ENCODE measurements around the gene PARD6B. TPM values are rescaled to one million over a fixed set of nuclear protein-coding genes. Genes with fewer than 3 reads are reported as not detected.
"Not testable (repeated sequence)": the region's sequence is repeated elsewhere in the genome, so short reads cannot be mapped to it uniquely, and the experiment has no call there.

The PARD6B gene
- total and polyA plus RNA-seq, 4 donors = 0.92 to 2.6 (median 1.6) TPM

DNA sequence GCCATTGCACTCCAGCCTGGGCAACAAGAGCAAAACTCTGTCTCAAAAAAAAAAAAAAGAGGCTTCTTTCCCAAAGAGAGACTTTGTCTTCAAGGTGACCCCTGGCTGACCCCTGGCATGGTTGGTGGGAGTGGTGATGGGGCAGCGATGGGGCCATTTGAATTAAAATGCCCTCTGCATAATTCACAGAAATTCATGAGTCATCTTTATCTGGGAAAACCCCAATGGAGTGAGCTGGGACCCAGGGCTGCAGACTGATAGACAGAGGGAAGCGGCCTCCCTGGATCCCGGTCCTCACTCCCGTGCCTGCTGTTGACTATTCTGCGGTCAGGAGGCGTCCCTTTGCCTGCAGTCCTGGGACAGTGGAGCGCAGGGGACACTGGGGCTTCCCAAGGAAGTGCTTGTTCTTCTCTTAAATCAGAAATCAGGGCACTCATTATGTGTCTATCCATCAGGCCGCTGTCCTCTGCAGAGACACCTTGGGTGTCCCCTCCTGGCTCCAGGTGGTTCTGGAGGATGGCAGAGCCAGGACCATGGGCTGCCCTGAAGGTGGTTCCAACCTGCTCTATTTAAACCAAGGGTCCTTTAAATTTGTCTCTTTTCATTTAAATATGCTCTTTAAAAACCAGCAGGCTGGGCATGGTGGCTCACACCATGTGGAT is 40.2 kb downstream of the PARD6B start:
- H3K4me3 ChIP-seq (ENCODE audit: low read length in 2 of 2); H3K36me3 ChIP-seq (ENCODE audit: control insufficient read depth in 1 of 2, insufficient read depth in 2 of 2, low read length in 1 of 2); H3K4me1 ChIP-seq (ENCODE audit: control insufficient read depth in 1 of 2, insufficient read depth in 2 of 2, low read length in 2 of 2); ATAC-seq (ENCODE audit: low FRiP score); intact Hi-C loops (cut with DNase I); H3K9me3 ChIP-seq (ENCODE audit: control insufficient read depth, low read length); H3K27ac ChIP-seq (ENCODE audit: low read depth in 1 of 2, low read length in 2 of 2); H3K27me3 ChIP-seq (ENCODE audit: control insufficient read depth in 1 of 2, insufficient read depth in 2 of 2, low read length in 1 of 2): not testable (repeated sequence)
- 85 to 89% methylated on average over 4 to 5 of the region's 8 CpGs for WGBS, 2 donors
- DNase-seq = peak in 1 of 2 donors; percentile 36

DNA sequence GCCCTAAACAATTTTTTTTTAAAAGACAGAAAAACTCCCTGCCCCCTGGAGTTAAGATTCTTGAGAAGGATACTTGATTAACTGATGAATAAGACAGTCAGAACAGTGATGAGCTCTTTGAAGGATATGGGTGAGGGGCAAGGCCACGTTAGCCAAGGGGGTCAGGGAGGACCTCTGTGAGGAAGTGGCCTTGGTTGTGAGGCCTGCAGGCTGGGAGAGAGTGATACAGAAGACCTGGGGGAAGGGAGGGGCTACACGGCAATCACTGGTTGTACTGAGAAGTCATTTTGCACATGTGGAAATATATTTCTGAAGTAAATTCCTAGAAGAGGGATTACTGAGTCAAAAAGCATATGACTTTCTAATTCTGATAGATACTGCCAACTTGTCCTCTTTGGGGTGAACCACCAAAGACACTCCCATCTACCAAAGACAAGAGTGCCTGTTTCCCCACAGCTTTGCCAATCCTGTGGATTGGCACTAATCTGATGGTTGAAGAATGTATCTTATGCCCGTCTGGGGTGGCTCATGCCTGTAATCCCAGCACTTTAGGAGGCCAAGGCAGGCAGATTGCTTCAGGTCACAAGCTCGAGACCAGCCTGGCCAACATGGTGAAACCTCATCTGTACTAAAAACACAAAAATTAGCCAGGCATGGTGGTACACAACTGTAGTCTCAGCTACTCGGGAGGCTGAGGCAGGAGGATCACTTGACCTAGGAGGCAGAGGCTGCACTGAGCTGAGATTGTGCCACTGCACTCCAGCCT is 41.2 kb downstream of the PARD6B start:
- Histone ChIP-seq H3K27ac (ENCODE audit: low read depth in 1 of 2, low read length in 2 of 2) (no peak overlapping the region), H3K4me3 (ENCODE audit: low read length in 2 of 2) (no peak overlapping the region), H3K4me1 (ENCODE audit: control insufficient read depth in 1 of 2, insufficient read depth in 2 of 2, low read length in 2 of 2) (no peaks in the 10 kb centered on the region), H3K36me3 (ENCODE audit: control insufficient read depth in 1 of 2, insufficient read depth in 2 of 2, low read length in 1 of 2) (no peaks in the 10 kb centered on the region), H3K27me3 (ENCODE audit: control insufficient read depth in 1 of 2, insufficient read depth in 2 of 2, low read length in 1 of 2) (no peaks in the 10 kb centered on the region), H3K9me3 (ENCODE audit: control insufficient read depth, low read length) (no peaks in the 10 kb centered on the region)
- ATAC-seq (ENCODE audit: low FRiP score) (no peak), DNase-seq (peak in 1 of 2 donors; percentile 28)
- intact Hi-C loops (cut with DNase I) = no loop called here
- WGBS, 2 donors = 84 to 85% methylated on average over 5 of the region's 5 CpGs

DNA sequence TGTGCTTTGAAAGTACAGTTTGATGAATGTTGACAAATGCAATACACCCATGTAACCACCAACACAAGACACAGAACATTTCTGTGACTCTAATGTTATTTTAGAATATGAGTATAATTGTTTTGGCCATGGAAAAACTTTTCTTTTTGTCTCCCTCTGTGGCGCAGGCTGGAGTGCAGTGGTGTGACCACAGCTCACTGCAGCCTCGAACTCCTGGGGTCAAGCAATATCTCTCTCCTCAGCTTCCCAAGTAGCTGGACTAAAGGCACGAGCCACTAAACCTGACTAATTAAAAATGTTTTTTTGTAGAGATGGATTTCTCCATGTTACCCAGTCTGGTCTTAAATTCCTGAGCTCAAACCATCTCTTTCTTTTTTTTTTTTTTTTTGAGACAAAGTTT is 43.1 kb downstream of the PARD6B start:
- DNase-seq (peak in 1 of 2 donors; percentile 2), ATAC-seq (ENCODE audit: low FRiP score) (no peak)
- Histone ChIP-seq H3K27me3 (ENCODE audit: control insufficient read depth in 1 of 2, insufficient read depth in 2 of 2, low read length in 1 of 2) (no peaks in the 10 kb centered on the region), H3K4me3 (ENCODE audit: low read length in 2 of 2) (no peak overlapping the region), H3K27ac (ENCODE audit: low read depth in 1 of 2, low read length in 2 of 2) (no peak overlapping the region), H3K36me3 (ENCODE audit: control insufficient read depth in 1 of 2, insufficient read depth in 2 of 2, low read length in 1 of 2) (no peaks in the 10 kb centered on the region), H3K4me1 (ENCODE audit: control insufficient read depth in 1 of 2, insufficient read depth in 2 of 2, low read length in 2 of 2) (no peaks in the 10 kb centered on the region), H3K9me3 (ENCODE audit: control insufficient read depth, low read length) (no peaks in the 10 kb centered on the region)
- 48 to 49% methylated on average over 3 of the region's 3 CpGs for WGBS, 2 donors
- intact Hi-C loops (cut with DNase I) = no loop called here

DNA sequence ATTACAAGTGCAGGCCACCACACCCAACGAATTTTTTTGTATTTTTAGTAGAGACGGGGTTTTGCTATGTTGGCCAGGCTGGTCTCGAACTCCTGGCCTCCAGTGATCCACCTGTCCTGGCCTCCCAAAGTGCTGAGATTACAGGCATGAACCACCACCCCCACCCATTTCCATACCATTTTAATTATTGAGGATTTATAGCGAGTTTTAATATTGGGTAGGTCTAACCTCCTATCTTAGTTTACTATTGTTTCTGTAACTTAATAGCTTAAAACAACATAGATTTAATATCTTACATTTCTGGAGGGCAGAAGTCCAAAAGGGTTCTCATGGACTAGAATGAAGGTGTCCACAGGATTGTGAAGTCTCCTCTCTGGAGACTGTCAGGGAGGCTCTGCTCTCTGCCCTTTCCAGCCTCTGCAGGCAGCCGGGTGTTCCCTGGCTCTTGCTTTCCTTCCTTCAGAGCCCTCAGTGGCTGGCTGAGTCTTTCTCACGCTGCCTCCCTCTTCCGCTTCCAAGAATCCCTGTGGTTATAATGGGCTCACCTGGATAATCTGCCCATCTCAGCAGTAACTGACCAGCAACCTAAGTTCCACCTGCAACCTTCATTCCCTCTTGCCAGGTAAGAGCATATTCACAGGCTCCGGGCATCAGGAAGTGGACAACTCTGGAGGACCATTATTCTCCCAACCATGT is 44.9 kb downstream of the PARD6B start:
- no peaks in the 10 kb centered on the region for H3K4me1 ChIP-seq (ENCODE audit: control insufficient read depth in 1 of 2, insufficient read depth in 2 of 2, low read length in 2 of 2)
- DNase-seq = peak in 1 of 2 donors; percentile 26
- no peaks in the 10 kb centered on the region for H3K27me3 ChIP-seq (ENCODE audit: control insufficient read depth in 1 of 2, insufficient read depth in 2 of 2, low read length in 1 of 2)
- intact Hi-C loops (cut with DNase I) = no loop called here
- H3K9me3 ChIP-seq (ENCODE audit: control insufficient read depth, low read length) = no peaks in the 10 kb centered on the region
- H3K36me3 ChIP-seq (ENCODE audit: control insufficient read depth in 1 of 2, insufficient read depth in 2 of 2, low read length in 1 of 2) = no peaks in the 10 kb centered on the region
- no peak for ATAC-seq (ENCODE audit: low FRiP score)
- 55 to 67% methylated on average over 8 of the region's 8 CpGs for WGBS, 2 donors
- no peak overlapping the region for H3K4me3 ChIP-seq (ENCODE audit: low read length in 2 of 2)
- H3K27ac ChIP-seq (ENCODE audit: low read depth in 1 of 2, low read length in 2 of 2) = no peak overlapping the region

DNA sequence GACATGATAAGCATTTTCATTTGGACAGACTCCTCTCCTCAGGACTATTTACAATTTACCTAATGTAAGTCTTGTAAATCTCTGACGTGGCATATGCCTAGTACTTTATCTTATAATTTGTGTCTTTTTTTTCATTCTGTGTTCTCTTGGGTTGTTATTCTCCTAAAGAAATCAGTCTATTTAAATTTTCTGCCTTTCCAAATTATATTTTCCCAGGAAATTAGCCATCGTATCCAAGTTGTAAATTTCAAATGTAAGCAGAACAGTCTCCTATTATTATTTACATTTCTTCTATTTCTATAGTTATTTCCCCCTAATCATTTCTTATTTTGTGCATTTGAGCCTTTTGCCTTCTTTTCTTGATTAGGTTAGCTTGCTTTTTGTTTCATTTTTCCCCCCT is 46.0 kb downstream of the PARD6B start:
- H3K27ac ChIP-seq (ENCODE audit: low read depth in 1 of 2, low read length in 2 of 2) = no peak overlapping the region
- H3K36me3 ChIP-seq (ENCODE audit: control insufficient read depth in 1 of 2, insufficient read depth in 2 of 2, low read length in 1 of 2) = no peaks in the 10 kb centered on the region
- intact Hi-C loops (cut with DNase I) = no loop called here
- ATAC-seq (ENCODE audit: low FRiP score) (no peak), DNase-seq (no peak)
- H3K4me1 ChIP-seq (ENCODE audit: control insufficient read depth in 1 of 2, insufficient read depth in 2 of 2, low read length in 2 of 2) = no peaks in the 10 kb centered on the region
- no peak overlapping the region for H3K4me3 ChIP-seq (ENCODE audit: low read length in 2 of 2)
- H3K27me3 ChIP-seq (ENCODE audit: control insufficient read depth in 1 of 2, insufficient read depth in 2 of 2, low read length in 1 of 2) = no peaks in the 10 kb centered on the region
- H3K9me3 ChIP-seq (ENCODE audit: control insufficient read depth, low read length) = no peaks in the 10 kb centered on the region
- 34 to 42% methylated on average over 2 of the region's 2 CpGs for WGBS, 2 donors

DNA sequence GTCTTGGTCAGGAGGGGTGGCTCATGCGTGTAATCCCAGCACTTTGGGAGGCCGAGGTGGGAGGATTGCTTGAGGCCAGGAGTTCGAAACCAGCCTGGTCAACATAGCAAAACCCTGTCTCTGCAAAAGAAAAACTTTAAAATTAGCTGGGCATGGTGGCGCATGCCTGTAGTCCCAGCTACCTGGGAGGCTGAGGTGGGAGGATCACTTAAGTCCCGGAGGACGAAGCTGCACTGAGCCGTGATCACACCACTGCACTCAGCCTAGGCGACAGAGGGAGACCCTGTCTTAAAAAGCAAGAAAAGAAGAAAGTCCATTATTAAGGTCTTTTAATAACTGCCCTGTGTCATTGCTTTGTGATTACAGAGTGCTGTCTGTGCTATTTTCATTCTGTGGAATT is 47.6 kb downstream of the PARD6B start:
- WGBS, 2 donors = 89 to 90% methylated on average over 8 of the region's 8 CpGs
- H3K36me3 ChIP-seq (ENCODE audit: control insufficient read depth in 1 of 2, insufficient read depth in 2 of 2, low read length in 1 of 2); intact Hi-C loops (cut with DNase I): not testable (repeated sequence)

DNA sequence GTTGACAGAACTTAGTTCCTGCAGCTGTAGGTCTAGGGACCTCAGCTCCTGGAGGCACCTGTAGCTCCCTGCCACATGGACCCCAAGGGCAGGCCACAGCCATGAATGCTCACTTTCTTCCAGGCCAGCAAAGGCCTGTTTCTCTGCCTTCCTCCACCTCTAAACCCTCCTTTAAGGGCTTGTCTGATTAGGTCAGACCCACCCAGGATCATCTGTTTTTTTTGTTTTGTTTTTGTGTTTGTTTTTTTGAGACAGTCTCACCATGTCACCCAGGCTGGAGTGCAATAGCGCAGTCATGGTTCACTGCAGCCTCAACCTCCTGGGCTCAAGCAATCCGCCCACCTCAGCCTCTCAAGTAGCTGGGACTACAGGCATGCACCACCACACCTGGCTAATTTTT is 52.0 kb downstream of the PARD6B start:
- Histone ChIP-seq H3K27me3 (ENCODE audit: control insufficient read depth in 1 of 2, insufficient read depth in 2 of 2, low read length in 1 of 2) (no peaks in the 10 kb centered on the region), H3K4me3 (ENCODE audit: low read length in 2 of 2) (no peak overlapping the region), H3K36me3 (ENCODE audit: control insufficient read depth in 1 of 2, insufficient read depth in 2 of 2, low read length in 1 of 2) (no peaks in the 10 kb centered on the region), H3K27ac (ENCODE audit: low read depth in 1 of 2, low read length in 2 of 2) (no peak overlapping the region), H3K9me3 (ENCODE audit: control insufficient read depth, low read length) (no peaks in the 10 kb centered on the region), H3K4me1 (ENCODE audit: control insufficient read depth in 1 of 2, insufficient read depth in 2 of 2, low read length in 2 of 2) (no peaks in the 10 kb centered on the region)
- DNase-seq (no peak), ATAC-seq (ENCODE audit: low FRiP score) (no peak)
- WGBS, 2 donors = 90 to 95% methylated on average over 2 of the region's 2 CpGs
- intact Hi-C loops (cut with DNase I) = no loop called here

More for the DNA sequence above, 47.6 kb downstream of the PARD6B start:
- H3K9me3 ChIP-seq (ENCODE audit: control insufficient read depth, low read length); H3K27ac ChIP-seq (ENCODE audit: low read depth in 1 of 2, low read length in 2 of 2); H3K4me1 ChIP-seq (ENCODE audit: control insufficient read depth in 1 of 2, insufficient read depth in 2 of 2, low read length in 2 of 2); H3K27me3 ChIP-seq (ENCODE audit: control insufficient read depth in 1 of 2, insufficient read depth in 2 of 2, low read length in 1 of 2); ATAC-seq (ENCODE audit: low FRiP score); H3K4me3 ChIP-seq (ENCODE audit: low read length in 2 of 2): not testable (repeated sequence)
- DNase-seq = peak in 1 of 2 donors; percentile 21

DNA sequence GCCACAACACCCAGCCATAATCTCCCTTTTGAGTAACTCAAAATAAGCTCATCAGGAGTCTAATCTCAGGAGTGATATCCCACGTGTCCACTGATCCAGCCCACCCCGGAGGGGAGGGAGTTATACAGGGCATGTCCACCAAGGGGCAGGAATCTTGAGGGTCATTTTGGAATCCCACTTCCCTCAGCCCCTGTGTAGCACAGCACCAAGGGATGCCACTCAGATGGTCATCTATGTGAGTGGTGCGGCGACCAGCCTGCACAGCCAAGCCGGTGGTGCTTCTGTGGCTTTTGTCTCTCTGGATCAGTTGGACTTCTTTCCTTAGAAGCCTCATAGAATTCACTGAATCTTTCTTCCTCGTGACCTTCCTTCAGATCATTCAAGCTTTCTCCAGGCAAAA is 52.5 kb downstream of the PARD6B start:
- intact Hi-C loops (cut with DNase I) = no loop called here
- no peaks in the 10 kb centered on the region for H3K4me1 ChIP-seq (ENCODE audit: control insufficient read depth in 1 of 2, insufficient read depth in 2 of 2, low read length in 2 of 2)
- WGBS, 2 donors = 70 to 89% methylated on average over 6 of the region's 6 CpGs

More for the DNA sequence above, 52.5 kb downstream of the PARD6B start:
- no peaks in the 10 kb centered on the region for H3K36me3 ChIP-seq (ENCODE audit: control insufficient read depth in 1 of 2, insufficient read depth in 2 of 2, low read length in 1 of 2)
- DNase-seq = peak in 1 of 2 donors; percentile 39
- ATAC-seq (ENCODE audit: low FRiP score) = no peak
- H3K4me3 ChIP-seq (ENCODE audit: low read length in 2 of 2) = no peak overlapping the region
- H3K27ac ChIP-seq (ENCODE audit: low read depth in 1 of 2, low read length in 2 of 2) = no peak overlapping the region
- H3K9me3 ChIP-seq (ENCODE audit: control insufficient read depth, low read length) = no peaks in the 10 kb centered on the region
- H3K27me3 ChIP-seq (ENCODE audit: control insufficient read depth in 1 of 2, insufficient read depth in 2 of 2, low read length in 1 of 2) = no peaks in the 10 kb centered on the region

All from aorta (tissue), 5 donors.